DND-41 (cell line): ENCODE data around the gene SLC6A7.

Experiments
- EZH2 ChIP-seq: IDR thresholded peaks from 3 replicates; pipeline ENCODE4 v1.6.1; 2012; ENCODE audit warnings: borderline replicate concordance, low read depth, mild to moderate bottlenecking, moderate library complexity, low read length, inconsistent platforms; ENCODE audit not compliant: severe bottlenecking
- TF ChIP-seq, protein P1 (sequence below): IDR thresholded peaks from 2 replicates; pipeline ENCODE4 v1.5.1; 2012; ENCODE audit warnings: borderline replicate concordance, low read length, moderate library complexity, mild to moderate bottlenecking; ENCODE audit not compliant: poor library complexity, severe bottlenecking; ENCODE audit errors: extremely low read depth

DNA sequence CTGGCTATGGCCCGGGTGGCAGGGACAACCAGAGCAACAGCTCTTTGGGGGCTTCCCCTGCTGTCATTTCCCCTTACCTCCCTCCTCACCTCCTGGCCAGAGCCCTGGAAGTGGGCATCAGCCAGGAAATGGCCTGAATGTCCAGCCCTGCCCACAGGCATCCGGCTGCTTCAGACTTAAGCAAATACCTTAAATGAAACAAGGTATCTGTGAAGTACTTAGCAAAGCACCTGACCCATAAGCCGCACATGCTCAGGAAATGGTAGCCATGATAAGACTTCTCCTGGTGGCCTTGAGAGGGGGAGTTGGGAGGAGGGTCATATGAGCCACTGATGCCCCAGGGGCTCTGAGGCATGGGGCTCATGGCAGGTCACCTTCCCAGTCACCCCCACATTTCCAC lies 55.9 kb downstream of the SLC6A7 start:
- TF ChIP-seq, protein P1, sequence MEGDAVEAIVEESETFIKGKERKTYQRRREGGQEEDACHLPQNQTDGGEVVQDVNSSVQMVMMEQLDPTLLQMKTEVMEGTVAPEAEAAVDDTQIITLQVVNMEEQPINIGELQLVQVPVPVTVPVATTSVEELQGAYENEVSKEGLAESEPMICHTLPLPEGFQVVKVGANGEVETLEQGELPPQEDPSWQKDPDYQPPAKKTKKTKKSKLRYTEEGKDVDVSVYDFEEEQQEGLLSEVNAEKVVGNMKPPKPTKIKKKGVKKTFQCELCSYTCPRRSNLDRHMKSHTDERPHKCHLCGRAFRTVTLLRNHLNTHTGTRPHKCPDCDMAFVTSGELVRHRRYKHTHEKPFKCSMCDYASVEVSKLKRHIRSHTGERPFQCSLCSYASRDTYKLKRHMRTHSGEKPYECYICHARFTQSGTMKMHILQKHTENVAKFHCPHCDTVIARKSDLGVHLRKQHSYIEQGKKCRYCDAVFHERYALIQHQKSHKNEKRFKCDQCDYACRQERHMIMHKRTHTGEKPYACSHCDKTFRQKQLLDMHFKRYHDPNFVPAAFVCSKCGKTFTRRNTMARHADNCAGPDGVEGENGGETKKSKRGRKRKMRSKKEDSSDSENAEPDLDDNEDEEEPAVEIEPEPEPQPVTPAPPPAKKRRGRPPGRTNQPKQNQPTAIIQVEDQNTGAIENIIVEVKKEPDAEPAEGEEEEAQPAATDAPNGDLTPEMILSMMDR = no peak
- no peak for TF ChIP-seq EZH2
